Upper lobe of left lung (tissue), 6 donors: ENCODE data around the gene GCG. TPM values are rescaled to one million over a fixed set of nuclear protein-coding genes. Genes with fewer than 3 reads are reported as not detected.

Experiments
- ATAC-seq, 2 donors: fragments of 200-7000 bp; cut with Tn5 transposase; one replicate each; pipeline ENCODE4 v1.9.1; 2022; ENCODE audit warnings: mild to moderate bottlenecking in 2 of 2, moderate library complexity in 2 of 2; ENCODE audit not compliant: low FRiP score in 2 of 2
- DNase-seq, 2 donors: peaks; one replicate each; pipeline ENCODE4 v3.0.0-alpha.2; 2019 to 2020
- H3K27ac ChIP-seq, 4 donors: fragments of 200-600 bp; sonication (generic); one replicate each; pipeline ENCODE4 v1.5.1; 2016 to 2019
- H3K27me3 ChIP-seq, 4 donors: fragments of 200-600 bp; sonication (generic); one replicate each; pipeline ENCODE4 v1.5.1; 2017 to 2019
- H3K36me3 ChIP-seq, 4 donors: fragments of 200-600 bp; sonication (generic); one replicate each; pipeline ENCODE4 v1.5.1; 2016 to 2019
- H3K4me1 ChIP-seq, 4 donors: fragments of 200-600 bp; sonication (generic); one replicate each; pipeline ENCODE4 v1.5.1; 2018 to 2019
- H3K4me3 ChIP-seq, 4 donors: fragments of 200-600 bp; sonication (generic); one replicate each; pipeline ENCODE4 v1.5.1; 2017 to 2019; ENCODE audit warnings: mild to moderate bottlenecking in 2 of 4, moderate library complexity in 1 of 4
- H3K9me3 ChIP-seq, 4 donors: fragments of 200-600 bp; sonication (generic); one replicate each; pipeline ENCODE4 v1.5.1; 2018 to 2019
- EP300 ChIP-seq, 4 donors: sonication (generic); formaldehyde crosslinking; IDR thresholded peaks; one replicate each; pipeline ENCODE4 v1.5.1; 2017; ENCODE audit warnings: antibody characterized with exemption in 4 of 4, control low read depth in 2 of 4
- POLR2A ChIP-seq, 4 donors: fragments of 450-650 bp; IDR thresholded peaks; one replicate each; pipeline ENCODE4 v1.5.1; 2016 to 2017; ENCODE audit warnings: antibody characterized with exemption in 4 of 4, mild to moderate bottlenecking in 2 of 4
- POLR2AphosphoS5 ChIP-seq, 2 donors: sonication (generic); formaldehyde crosslinking; IDR thresholded peaks; one replicate each; pipeline ENCODE4 v1.5.1; 2017; ENCODE audit warnings: antibody characterized with exemption in 2 of 2
- WGBS, 2 donors: methylation state at CpG; one replicate each; pipeline ENCODE4 v1.1.5; 2017 to 2018; 5-methylcytosine and 5-hydroxymethylcytosine counted together
- total RNA-seq, 6 donors: library from RNA; depleted of rRNA in 4 of 6; stranded (reverse); fragments of >200 nt in 4 of 6; gene quantifications; one replicate each; pipeline versions ENCODE4 v1.1.0 to v1.2.1, GENCODE V29; 2016 to 2021
- TF ChIP-seq, protein P1 (sequence below), 6 experiments: fragments of 450-650 bp in 4 of 6; fragments of 200-600 bp in 2 of 6; sonication (generic) in 2 of 6; IDR thresholded peaks; one replicate each; pipeline ENCODE4 v1.5.1; 2016 to 2019; ENCODE audit warnings: antibody characterized with exemption in 6 of 6
- donor health status: DM: no; HTN: no; CAD: no; lungs with moderate emphysema.
- donor health status: DM: no; HTN: yes; CAD: no; lungs with severe emphysema.

GCG gene
- total RNA-seq, 6 donors from 2014 or later, result 0.23 TPM; not detected in 5

DNA sequence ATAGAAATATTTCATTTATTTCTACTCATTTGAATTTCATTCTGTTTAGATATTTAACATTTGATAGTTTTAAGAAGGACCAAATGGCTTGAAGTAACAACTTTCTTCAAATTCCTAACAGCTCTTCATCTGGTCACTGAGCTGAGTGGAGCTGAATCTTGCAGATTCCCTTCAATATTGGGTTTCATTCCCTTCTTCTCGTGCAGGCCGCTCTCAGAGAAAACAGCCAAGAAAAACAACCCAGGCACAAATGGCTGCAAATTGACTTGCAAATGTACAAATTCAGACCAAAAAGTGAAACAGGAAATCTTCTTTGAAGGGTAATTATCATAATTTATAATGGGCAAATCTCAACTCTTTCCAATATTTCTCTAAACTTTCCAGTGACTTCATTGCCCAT, 30.3 kb upstream of the GCG start:
- Histone ChIP-seq H3K4me3 (no peak overlapping the region), H3K27ac (no peak overlapping the region), H3K27me3 (no peaks in the 10 kb centered on the region), H3K4me1 (no peaks in the 10 kb centered on the region), H3K9me3 (no peaks in the 10 kb centered on the region), H3K36me3 (no peaks in the 10 kb centered on the region)
- ATAC-seq (no peak), DNase-seq (no peak)
- WGBS, 2 donors, result 90 to 93% methylated on average over 2 of the region's 2 CpGs
- TF ChIP-seq EP300 (IDR thresholded peaks at IDR 0.05) (no peak), POLR2AphosphoS5 (IDR thresholded peaks at IDR 0.05) (no peak), POLR2A (IDR thresholded peaks at IDR 0.05) (no peak)
- TF ChIP-seq, protein P1, sequence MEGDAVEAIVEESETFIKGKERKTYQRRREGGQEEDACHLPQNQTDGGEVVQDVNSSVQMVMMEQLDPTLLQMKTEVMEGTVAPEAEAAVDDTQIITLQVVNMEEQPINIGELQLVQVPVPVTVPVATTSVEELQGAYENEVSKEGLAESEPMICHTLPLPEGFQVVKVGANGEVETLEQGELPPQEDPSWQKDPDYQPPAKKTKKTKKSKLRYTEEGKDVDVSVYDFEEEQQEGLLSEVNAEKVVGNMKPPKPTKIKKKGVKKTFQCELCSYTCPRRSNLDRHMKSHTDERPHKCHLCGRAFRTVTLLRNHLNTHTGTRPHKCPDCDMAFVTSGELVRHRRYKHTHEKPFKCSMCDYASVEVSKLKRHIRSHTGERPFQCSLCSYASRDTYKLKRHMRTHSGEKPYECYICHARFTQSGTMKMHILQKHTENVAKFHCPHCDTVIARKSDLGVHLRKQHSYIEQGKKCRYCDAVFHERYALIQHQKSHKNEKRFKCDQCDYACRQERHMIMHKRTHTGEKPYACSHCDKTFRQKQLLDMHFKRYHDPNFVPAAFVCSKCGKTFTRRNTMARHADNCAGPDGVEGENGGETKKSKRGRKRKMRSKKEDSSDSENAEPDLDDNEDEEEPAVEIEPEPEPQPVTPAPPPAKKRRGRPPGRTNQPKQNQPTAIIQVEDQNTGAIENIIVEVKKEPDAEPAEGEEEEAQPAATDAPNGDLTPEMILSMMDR (IDR thresholded peaks at IDR 0.05), result no peak

DNA sequence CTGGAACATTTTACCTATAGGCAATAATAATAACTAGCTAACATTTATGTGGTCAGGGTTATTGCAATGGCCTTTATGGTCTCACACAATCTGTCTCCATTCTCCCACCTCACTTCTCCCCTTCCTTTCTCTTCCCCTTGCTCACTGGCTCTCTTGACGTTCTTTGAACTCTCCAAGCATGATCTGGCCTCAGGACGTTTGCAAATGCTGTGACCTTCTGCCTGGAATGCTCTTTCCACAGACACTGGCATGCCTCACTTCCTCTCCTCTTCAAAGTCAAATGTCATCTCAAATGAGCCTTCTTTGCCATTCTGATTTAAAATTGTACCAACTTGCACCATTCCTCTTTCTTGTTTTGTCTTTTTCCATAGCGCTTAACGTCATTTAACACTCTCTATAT, 25.3 kb upstream of the GCG start:
- Histone ChIP-seq H3K27ac (no peak overlapping the region), H3K4me3 (no peak overlapping the region), H3K9me3 (no peaks in the 10 kb centered on the region), H3K27me3 (no peaks in the 10 kb centered on the region), H3K4me1 (no peaks in the 10 kb centered on the region), H3K36me3 (no peaks in the 10 kb centered on the region)
- TF ChIP-seq POLR2A (IDR thresholded peaks at IDR 0.05), result no peak
- TF ChIP-seq, protein P1 (IDR thresholded peaks at IDR 0.05), result no peak
- no peak for TF ChIP-seq EP300 (IDR thresholded peaks at IDR 0.05)
- TF ChIP-seq POLR2AphosphoS5 (IDR thresholded peaks at IDR 0.05), result no peak
- DNase-seq, result no peak
- 66 to 71% methylated on average over 4 of the region's 4 CpGs for WGBS, 2 donors
- ATAC-seq, result no peak

DNA sequence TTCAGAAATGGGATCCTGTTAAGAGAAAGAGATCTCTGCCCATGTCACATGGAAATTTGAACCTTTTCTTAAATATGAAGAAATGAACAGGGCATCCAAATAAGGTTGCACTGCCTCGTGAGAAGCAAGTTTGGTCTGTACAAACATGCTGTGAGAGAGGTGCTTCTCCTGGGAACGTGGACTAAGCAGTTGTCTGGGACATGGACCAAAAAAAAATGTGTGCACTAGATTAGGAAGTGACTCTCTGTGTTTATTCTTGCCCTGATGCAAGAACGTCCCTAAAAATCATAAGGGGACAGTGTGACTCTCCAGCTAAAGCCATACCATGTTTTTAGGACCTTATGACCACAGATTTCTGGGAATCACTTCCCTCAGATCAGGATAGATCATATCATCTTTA, 23.7 kb upstream of the GCG start:
- Histone ChIP-seq H3K27ac (no peak overlapping the region), H3K9me3 (no peaks in the 10 kb centered on the region), H3K4me1 (no peaks in the 10 kb centered on the region), H3K36me3 (no peaks in the 10 kb centered on the region), H3K4me3 (no peak overlapping the region), H3K27me3 (no peaks in the 10 kb centered on the region)
- 23 to 41% methylated on average over 3 of the region's 3 CpGs for WGBS, 2 donors
- DNase-seq (no peak), ATAC-seq (no peak)
- TF ChIP-seq POLR2A (IDR thresholded peaks at IDR 0.05), result no peak
- TF ChIP-seq, protein P1 (IDR thresholded peaks at IDR 0.05), result no peak

DNA sequence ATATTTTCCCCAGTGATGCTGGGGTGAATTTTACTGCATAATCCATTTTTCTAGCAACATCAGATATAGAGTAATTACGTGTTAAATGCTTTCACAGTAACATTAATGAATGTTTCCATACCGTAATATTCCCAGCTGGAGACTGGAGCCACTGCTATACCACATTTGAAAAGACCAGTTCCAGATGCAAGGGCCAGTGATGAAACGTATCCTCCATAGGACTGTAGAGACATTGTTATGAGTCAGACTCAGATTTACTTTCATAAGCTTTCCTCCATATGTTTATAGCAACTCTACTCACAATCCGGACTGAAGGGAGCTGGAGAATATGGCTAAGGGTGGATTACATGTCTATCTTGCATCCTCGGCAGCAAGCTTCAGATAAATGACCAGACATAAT, 22.7 kb upstream of the GCG start:
- no peak for ATAC-seq
- 89 to 91% methylated on average over 5 of the region's 5 CpGs for WGBS, 2 donors
- H3K4me3 ChIP-seq, result no peak overlapping the region

DNA sequence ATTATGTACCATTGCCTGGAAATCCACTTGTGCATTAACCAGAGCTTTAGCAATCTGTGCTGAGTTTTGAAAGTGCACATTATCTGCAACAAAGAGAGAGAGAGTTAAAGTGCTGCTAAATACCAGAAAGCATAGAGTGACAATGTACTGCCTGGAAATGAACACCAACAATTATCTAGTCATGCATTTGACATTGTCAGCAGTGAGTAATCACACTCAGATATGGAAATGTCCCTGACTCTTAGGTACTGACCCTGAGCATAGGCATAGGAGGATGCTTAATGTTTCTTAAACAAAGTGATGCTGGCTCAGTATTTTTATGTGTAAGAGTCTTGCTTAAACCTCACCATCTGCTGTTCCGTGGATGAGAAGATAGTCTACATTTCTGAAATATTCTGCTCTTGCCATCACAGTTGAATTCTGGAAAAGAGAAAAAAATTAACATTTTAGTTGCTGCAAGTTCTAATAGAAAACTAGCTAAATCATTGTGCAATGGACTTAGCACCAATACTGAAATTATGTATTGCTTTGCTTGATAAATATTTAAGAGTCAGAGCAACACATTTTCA, 20.8 kb upstream of the GCG start:
- H3K27me3 ChIP-seq, result no peaks in the 10 kb centered on the region
- H3K36me3 ChIP-seq, result no peaks in the 10 kb centered on the region
- DNase-seq (no peak), ATAC-seq (no peak)
- H3K9me3 ChIP-seq, result no peaks in the 10 kb centered on the region
- H3K4me1 ChIP-seq, result no peaks in the 10 kb centered on the region
- no peak for TF ChIP-seq EP300 (IDR thresholded peaks at IDR 0.05)
- TF ChIP-seq, protein P1 (IDR thresholded peaks at IDR 0.05), result no peak
- no peak for TF ChIP-seq POLR2A (IDR thresholded peaks at IDR 0.05)
- TF ChIP-seq POLR2AphosphoS5 (IDR thresholded peaks at IDR 0.05), result no peak
- WGBS, 2 donors, result 76 to 86% methylated on average over 1 of the region's 1 CpG
- no peak overlapping the region for H3K4me3 ChIP-seq
- no peak overlapping the region for H3K27ac ChIP-seq

More for the DNA sequence above, 22.7 kb upstream of the GCG start:
- H3K4me1 ChIP-seq, result no peaks in the 10 kb centered on the region
- H3K9me3 ChIP-seq, result no peaks in the 10 kb centered on the region
- TF ChIP-seq POLR2A (IDR thresholded peaks at IDR 0.05), result no peak
- TF ChIP-seq EP300 (IDR thresholded peaks at IDR 0.05), result no peak
- TF ChIP-seq, protein P1 (IDR thresholded peaks at IDR 0.05), result no peak
- no peak for TF ChIP-seq POLR2AphosphoS5 (IDR thresholded peaks at IDR 0.05)
- no peaks in the 10 kb centered on the region for H3K27me3 ChIP-seq
- H3K27ac ChIP-seq, result no peak overlapping the region
- no peaks in the 10 kb centered on the region for H3K36me3 ChIP-seq
- no peak for DNase-seq
